K562 (cell line): ENCODE measurements around the gene STXBP6.

ENCODE experiments used
- CC2D1A ChIP-seq: fragments of 450-650 bp; IDR thresholded peaks from 2 replicates; pipeline ENCODE4 v1.6.1; 2017; ENCODE audit warnings: mild to moderate bottlenecking
- CREB5 ChIP-seq: fragments of 250-450 bp; sonication (Bioruptor Pico); IDR thresholded peaks from 2 replicates; pipeline ENCODE4 v1.5.0; 2020; ENCODE audit warnings: mild to moderate bottlenecking
- GTF2A2 ChIP-seq: IDR thresholded peaks from 2 replicates; pipeline ENCODE4 v1.6.1; 2016; ENCODE audit warnings: mild to moderate bottlenecking, missing genetic modification characterization, missing compliant biosample characterization
- JUND ChIP-seq, 2 experiments: IDR thresholded peaks; 2 replicates in 1 of 2; 3 replicates in 1 of 2; pipeline ENCODE4 v1.6.1; 2011; ENCODE audit warnings: borderline replicate concordance in 2 of 2, low read depth in 2 of 2, low read length in 2 of 2, improper control_type of control experiment in 1 of 2, missing biosample characterization in 1 of 2, missing genetic modification characterization in 1 of 2, missing genetic modification reagents in 1 of 2
- MAFK ChIP-seq: IDR thresholded peaks from 2 replicates; pipeline ENCODE4 v1.6.1; 2011; ENCODE audit warnings: low read length, improper control_type of control experiment
- PCBP2 ChIP-seq: fragments of 200-400 bp; formaldehyde crosslinking; IDR thresholded peaks from 2 replicates; pipeline ENCODE4 v1.6.1; 2018; ENCODE audit warnings: low read length, low read depth, mild to moderate bottlenecking, moderate library complexity; ENCODE audit not compliant: poor library complexity, severe bottlenecking
- POLR2A ChIP-seq: fragments of 450-650 bp; conservative IDR thresholded peaks from 2 replicates; pipeline ENCODE4 v1.6.1; 2016
- POLR2AphosphoS5 ChIP-seq: IDR thresholded peaks from 2 replicates; pipeline ENCODE4 v1.6.1; 2011; ENCODE audit warnings: mild to moderate bottlenecking, low read depth, low read length, moderate library complexity; ENCODE audit not compliant: control insufficient read depth, insufficient read depth
- SMARCA5 ChIP-seq: fragments of 450-650 bp; IDR thresholded peaks from 2 replicates; pipeline ENCODE4 v1.6.1; 2016
- ZNF354B ChIP-seq: fragments of 250-450 bp; sonication (Bioruptor Pico); IDR thresholded peaks from 2 replicates; pipeline ENCODE4 v1.4.0; 2020
- TF ChIP-seq, protein P1 (sequence below): sonication (generic); formaldehyde crosslinking; IDR thresholded peaks from 2 replicates; pipeline ENCODE4 v1.5.0; 2020; ENCODE audit warnings: missing genetic modification reagents
- TF ChIP-seq, protein P2 (sequence below), 3 experiments: IDR thresholded peaks in 2 of 3; conservative IDR thresholded peaks in 1 of 3; 2 replicates each; pipeline ENCODE4 v1.5.1; 2011 to 2012; ENCODE audit warnings: low read length in 3 of 3, mild to moderate bottlenecking in 3 of 3, control low read depth in 2 of 3, improper control_type of control experiment in 1 of 3, inconsistent platforms in 1 of 3, low read depth in 1 of 3, mixed read lengths in 1 of 3, moderate library complexity in 1 of 3; ENCODE audit not compliant: insufficient read depth in 2 of 3

DNA sequence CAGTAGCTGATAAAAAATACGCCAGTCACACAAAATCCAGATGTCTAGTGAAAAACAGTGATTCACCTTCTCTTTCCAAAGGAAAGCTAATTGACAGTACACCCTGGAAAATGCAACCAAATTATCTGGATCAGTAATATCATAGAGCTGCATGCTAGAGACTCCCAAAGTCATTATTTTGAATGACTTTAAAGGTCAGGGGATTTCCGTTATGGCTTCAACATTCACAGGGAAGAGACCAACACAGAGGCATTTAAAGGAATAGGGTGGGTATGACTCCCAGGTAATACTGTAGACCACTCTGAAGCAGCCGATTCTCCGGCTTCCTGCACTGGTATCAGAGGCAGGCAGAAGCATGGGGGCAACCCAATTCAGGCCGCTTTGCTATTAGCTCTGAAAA, 190.4 kb downstream of the STXBP6 start:
- TF ChIP-seq, protein P1, sequence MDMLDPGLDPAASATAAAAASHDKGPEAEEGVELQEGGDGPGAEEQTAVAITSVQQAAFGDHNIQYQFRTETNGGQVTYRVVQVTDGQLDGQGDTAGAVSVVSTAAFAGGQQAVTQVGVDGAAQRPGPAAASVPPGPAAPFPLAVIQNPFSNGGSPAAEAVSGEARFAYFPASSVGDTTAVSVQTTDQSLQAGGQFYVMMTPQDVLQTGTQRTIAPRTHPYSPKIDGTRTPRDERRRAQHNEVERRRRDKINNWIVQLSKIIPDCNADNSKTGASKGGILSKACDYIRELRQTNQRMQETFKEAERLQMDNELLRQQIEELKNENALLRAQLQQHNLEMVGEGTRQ (CRISPR knock-in tag), result no peak
- no peak for TF ChIP-seq SMARCA5
- TF ChIP-seq MAFK, result no peak
- TF ChIP-seq CREB5 (CRISPR knock-in tag), result no peak
- TF ChIP-seq JUND (IDR thresholded peaks at IDR 0.05; ENCODE audit: borderline replicate concordance, low read depth, low read length), result no peak
- TF ChIP-seq JUND (tag; IDR thresholded peaks at IDR 0.05; ENCODE audit: borderline replicate concordance, low read depth, low read length), result no peak
- no peak for TF ChIP-seq PCBP2
- TF ChIP-seq, protein P2, sequence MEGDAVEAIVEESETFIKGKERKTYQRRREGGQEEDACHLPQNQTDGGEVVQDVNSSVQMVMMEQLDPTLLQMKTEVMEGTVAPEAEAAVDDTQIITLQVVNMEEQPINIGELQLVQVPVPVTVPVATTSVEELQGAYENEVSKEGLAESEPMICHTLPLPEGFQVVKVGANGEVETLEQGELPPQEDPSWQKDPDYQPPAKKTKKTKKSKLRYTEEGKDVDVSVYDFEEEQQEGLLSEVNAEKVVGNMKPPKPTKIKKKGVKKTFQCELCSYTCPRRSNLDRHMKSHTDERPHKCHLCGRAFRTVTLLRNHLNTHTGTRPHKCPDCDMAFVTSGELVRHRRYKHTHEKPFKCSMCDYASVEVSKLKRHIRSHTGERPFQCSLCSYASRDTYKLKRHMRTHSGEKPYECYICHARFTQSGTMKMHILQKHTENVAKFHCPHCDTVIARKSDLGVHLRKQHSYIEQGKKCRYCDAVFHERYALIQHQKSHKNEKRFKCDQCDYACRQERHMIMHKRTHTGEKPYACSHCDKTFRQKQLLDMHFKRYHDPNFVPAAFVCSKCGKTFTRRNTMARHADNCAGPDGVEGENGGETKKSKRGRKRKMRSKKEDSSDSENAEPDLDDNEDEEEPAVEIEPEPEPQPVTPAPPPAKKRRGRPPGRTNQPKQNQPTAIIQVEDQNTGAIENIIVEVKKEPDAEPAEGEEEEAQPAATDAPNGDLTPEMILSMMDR (IDR thresholded peaks at IDR 0.05 in 2 of 3, conservative IDR thresholded peaks at IDR 0.05 in 1 of 3; ENCODE audit: insufficient read depth in 2 of 3, low read depth in 1 of 3, low read length in 3 of 3), result no peak
- no peak for TF ChIP-seq POLR2A
- no peak for TF ChIP-seq GTF2A2
- TF ChIP-seq POLR2AphosphoS5, result no peak
- no peak for TF ChIP-seq CC2D1A
- TF ChIP-seq ZNF354B (CRISPR knock-in tag), result no peak
